ENCODE measurements around the gene CAMK4. TPM values are rescaled to one million over a fixed set of nuclear protein-coding genes. Genes with fewer than 3 reads are reported as not detected.

Gene CAMK4
- total and polyA plus RNA-seq, 9 of the 15 experiments (the other 6 are each of a cell fraction or from before 2014, with no cell fraction given), result 0.35 TPM; not detected in 8

GRCh38 chr5:111229221-111229835 lies 5.1 kb downstream of the CAMK4 start:
- H3K4me2 ChIP-seq (ENCODE audit: insufficient read depth, low read length), result no peak overlapping the region
- H3K36me3 ChIP-seq (ENCODE audit: control insufficient read depth, insufficient read depth, low read length), result no peaks in the 10 kb centered on the region
- ChIA-PET POLR2A (no interaction called here), CTCF (ENCODE audit: low intra/inter-chr PET ratio) (no interaction called here)
- no peak overlapping the region for H3K27ac ChIP-seq (ENCODE audit: extremely low read depth, low read depth, low read length)
- no peak overlapping the region for H3K4me3 ChIP-seq
- ATAC-seq (no peak), DNase-seq (ENCODE audit: extremely low read depth in 1 of 4, low spot score in 3 of 4) (no peak), FAIRE-seq (no peak)
- TF ChIP-seq KDM4B (IDR thresholded peaks at IDR 0.05; ENCODE audit: borderline replicate concordance in 2 of 2, low read depth in 1 of 2) (no peak), RBM25 (IDR thresholded peaks at IDR 0.05; ENCODE audit: low read depth, low read length, severe bottlenecking) (no peak), NFYB (IDR thresholded peaks at IDR 0.05; ENCODE audit: extremely low read depth, insufficient read length) (no peak), U2AF2 (optimal IDR thresholded peaks at IDR 0.05; ENCODE audit: low read depth, low read length) (no peak)
- H3K9me1 ChIP-seq (ENCODE audit: control insufficient read depth, insufficient read depth, low read length), result no peaks in the 10 kb centered on the region
- no peak overlapping the region for H2AFZ ChIP-seq (ENCODE audit: low read depth, low read length)
- WGBS (ENCODE audit: insufficient coverage, low coverage, missing lambda C conversion rate), result 0% methylated on average over 5 of the region's 5 CpGs
- intact Hi-C loops (cut with micrococcal nuclease) (no loop called here), in situ Hi-C loops (cut with MboI) (no loop called here)
- no peaks in the 10 kb centered on the region for H3K79me2 ChIP-seq (ENCODE audit: control insufficient read depth, insufficient read depth, low read length)
- H3K4me1 ChIP-seq (replicated peaks in 1 of 2; ENCODE audit: control insufficient read depth in 2 of 2, insufficient read depth in 2 of 2, low read length in 2 of 2), result peaks cover 0 to 7% of the 10 kb centered on the region in 2 experiments; a peak in 3 of 5 replicates
- no peak overlapping the region for H3K9ac ChIP-seq (ENCODE audit: insufficient read depth in 1 of 2, low read depth in 2 of 2, low read length in 2 of 2)
- no peaks in the 10 kb centered on the region for H4K20me1 ChIP-seq (replicated peaks; ENCODE audit: control insufficient read depth, insufficient read depth, low read length)
- BruUV-seq (replicated peaks), result no TSS peak
- peaks cover 2 to 12% of the 10 kb centered on the region in 2 experiments; a peak in 3 of 5 replicates for H3K27me3 ChIP-seq (ENCODE audit: control insufficient read depth in 2 of 2, insufficient read depth in 2 of 2, low read length in 2 of 2)
- H3K9me3 ChIP-seq (replicated peaks; ENCODE audit: control insufficient read depth, insufficient read depth, low read depth, low read length), result no peaks in the 10 kb centered on the region
